H1 (cell line): ENCODE results near the gene SEH1L. TPM values are rescaled to one million over a fixed set of nuclear protein-coding genes. Genes with fewer than 3 reads are reported as not detected.

ENCODE experiments used
- CTCF ChIA-PET: fragments of 300-600 bp; sonication (Branson Sonifier 250); formaldehyde crosslinking; loops from one replicate; lab custom pipeline; 2021; ENCODE audit not compliant: partially characterized antibody; lab: Charles Lee
- POLR2A ChIA-PET: fragments of 300-600 bp; sonication (Branson Sonifier 250); formaldehyde crosslinking; loops from one replicate; lab custom pipeline; 2021; ENCODE audit warnings: inconsistent platforms; ENCODE audit not compliant: partially characterized antibody; lab: Charles Lee
- DNase-seq, 2 experiments: peaks; one replicate each; pipeline versions ENCODE4 v3.0.0 to v3.0.0-alpha.2; 2010 to 2022; ENCODE audit warnings: low spot score in 2 of 2, low read depth in 1 of 2, mixed read lengths in 1 of 2
- FAIRE-seq: peaks from 2 replicates; lab custom pipeline; 2011; peaks lifted over from hg19 to GRCh38; lab: Jason Lieb, UNC
- H2AFZ ChIP-seq: 2 replicates; pipeline ENCODE4 v1.8.1; 2012; ENCODE audit warnings: low read length, inconsistent platforms
- H2AK5ac ChIP-seq: 2 replicates; pipeline ENCODE4 v1.6.1; 2013; ENCODE audit warnings: low read depth, low read length
- H2BK120ac ChIP-seq: replicated peaks from 2 replicates; pipeline ENCODE3; 2013; ENCODE audit warnings: low read depth, low read length, inconsistent platforms
- H2BK12ac ChIP-seq: 2 replicates; pipeline ENCODE4 v1.6.1; 2013; ENCODE audit warnings: low read depth, low read length
- H2BK15ac ChIP-seq: 2 replicates; pipeline ENCODE4 v1.6.1; 2013; ENCODE audit warnings: low read length
- H2BK20ac ChIP-seq: 2 replicates; pipeline ENCODE4 v1.6.1; 2013; ENCODE audit warnings: low read length
- H2BK5ac ChIP-seq: 2 replicates; pipeline ENCODE4 v1.6.1; 2013; ENCODE audit warnings: low read depth, low read length
- H3K14ac ChIP-seq: 2 replicates; pipeline ENCODE4 v1.6.1; 2013; ENCODE audit warnings: inconsistent platforms; ENCODE audit not compliant: insufficient read length
- H3K18ac ChIP-seq: 2 replicates; pipeline ENCODE4 v1.6.1; 2013; ENCODE audit warnings: low read length; ENCODE audit errors: extremely low read depth
- H3K23ac ChIP-seq: 2 replicates; pipeline ENCODE4 v1.6.1; 2013; ENCODE audit warnings: inconsistent platforms; ENCODE audit not compliant: insufficient read length
- H3K23me2 ChIP-seq: 2 replicates; pipeline ENCODE4 v1.6.1; 2013; ENCODE audit warnings: low read depth, low read length
- H3K27ac ChIP-seq: 2 replicates; pipeline ENCODE4 v1.6.1; 2011; ENCODE audit warnings: low read depth, low read length, inconsistent platforms
- H3K27me3 ChIP-seq, 4 experiments: replicated peaks in 1 of 4; 1 replicate in 1 of 4; 2 replicates in 3 of 4; pipeline versions ENCODE4 v1.6.1 to v1.8.1; 2011 to 2013; ENCODE audit warnings: low read length in 3 of 4, mild to moderate bottlenecking in 3 of 4, inconsistent platforms in 2 of 4, mixed read lengths in 2 of 4, moderate library complexity in 1 of 4; ENCODE audit not compliant: control insufficient read depth in 3 of 4, insufficient read depth in 3 of 4; ENCODE audit errors: extremely low read depth in 1 of 4
- H3K36me3 ChIP-seq, 4 experiments: 2 replicates each; pipeline versions ENCODE4 v1.6.1 to v1.8.1; 2011 to 2013; ENCODE audit warnings: mild to moderate bottlenecking in 4 of 4, low read length in 3 of 4, moderate library complexity in 2 of 4, control low read depth in 1 of 4, inconsistent platforms in 1 of 4; ENCODE audit not compliant: insufficient read depth in 4 of 4, control insufficient read depth in 2 of 4
- H3K4ac ChIP-seq: replicated peaks from 2 replicates; pipeline ENCODE3; 2013; ENCODE audit warnings: low read length, low read depth, mixed read lengths, inconsistent platforms; ENCODE audit not compliant: insufficient read length
- H3K4me1 ChIP-seq, 4 experiments: replicated peaks in 1 of 4; 1 replicate in 1 of 4; 2 replicates in 3 of 4; pipeline versions ENCODE4 v1.6.1 to v1.8.1; 2011 to 2013; ENCODE audit warnings: low read length in 3 of 4, inconsistent platforms in 2 of 4, mixed read lengths in 1 of 4; ENCODE audit not compliant: insufficient read depth in 4 of 4, control insufficient read depth in 3 of 4
- H3K4me2 ChIP-seq, 2 experiments: 2 replicates each; pipeline versions ENCODE4 v1.6.1 to v1.8.1; 2011 to 2013; ENCODE audit warnings: low read depth in 2 of 2, low read length in 2 of 2, control low read depth in 1 of 2, inconsistent platforms in 1 of 2, mild to moderate bottlenecking in 1 of 2; ENCODE audit not compliant: insufficient read depth in 1 of 2
- H3K4me3 ChIP-seq, 4 experiments: fragments of 200-600, 300-600 bp in 1 of 4; sonication (generic), shearing (Covaris generic), sonication (Bioruptor Twin) in 1 of 4; 2 replicates each; pipeline versions ENCODE4 v1.5.1 to v1.8.1; 2011 to 2016; ENCODE audit warnings: low read length in 4 of 4, low read depth in 3 of 4, control low read depth in 2 of 4, inconsistent platforms in 2 of 4, mild to moderate bottlenecking in 2 of 4, mixed read lengths in 1 of 4, moderate library complexity in 1 of 4; ENCODE audit not compliant: insufficient read depth in 2 of 4; ENCODE audit errors: extremely low read depth in 1 of 4
- H3K56ac ChIP-seq: replicated peaks from 2 replicates; pipeline ENCODE3; 2013; ENCODE audit warnings: low read depth, mild to moderate bottlenecking, mixed read lengths, low read length, inconsistent platforms; ENCODE audit not compliant: insufficient read length
- H3K79me1 ChIP-seq: 2 replicates; pipeline ENCODE4 v1.6.1; 2013; ENCODE audit warnings: low read depth, low read length, control low read depth
- H3K79me2 ChIP-seq, 2 experiments: 2 replicates each; pipeline versions ENCODE4 v1.6.1 to v1.8.1; 2012 to 2013; ENCODE audit warnings: low read length in 2 of 2, mild to moderate bottlenecking in 2 of 2, inconsistent platforms in 1 of 2; ENCODE audit not compliant: insufficient read depth in 2 of 2, control insufficient read depth in 1 of 2
- H3K9ac ChIP-seq, 4 experiments: replicated peaks in 1 of 4; 1 replicate in 1 of 4; 2 replicates in 3 of 4; pipeline versions ENCODE4 v1.6.1 to v1.8.1; 2011 to 2013; ENCODE audit warnings: low read depth in 3 of 4, low read length in 3 of 4, control low read depth in 2 of 4, mild to moderate bottlenecking in 2 of 4, moderate library complexity in 2 of 4, inconsistent platforms in 1 of 4; ENCODE audit errors: extremely low read depth in 1 of 4
- H3K9me3 ChIP-seq, 2 experiments: 2 replicates each; pipeline versions ENCODE4 v1.6.1 to v1.8.1; 2012 to 2013; ENCODE audit warnings: mild to moderate bottlenecking in 2 of 2, moderate library complexity in 2 of 2, control low read depth in 1 of 2, inconsistent platforms in 1 of 2, low read depth in 1 of 2, low read length in 1 of 2, mixed read lengths in 1 of 2; ENCODE audit not compliant: insufficient read depth in 2 of 2
- H4K20me1 ChIP-seq, 2 experiments: replicated peaks in 1 of 2; 2 replicates each; pipeline versions ENCODE3 to v1.8.1; 2011 to 2013; ENCODE audit warnings: inconsistent platforms in 2 of 2, low read length in 2 of 2, mild to moderate bottlenecking in 1 of 2; ENCODE audit not compliant: insufficient read depth in 2 of 2, control insufficient read depth in 1 of 2
- H4K5ac ChIP-seq: 2 replicates; pipeline ENCODE4 v1.6.1; 2013; ENCODE audit warnings: low read length, low read depth, mixed read lengths, inconsistent platforms; ENCODE audit not compliant: insufficient read length
- H4K8ac ChIP-seq: 2 replicates; pipeline ENCODE4 v1.8.0; 2013; ENCODE audit warnings: mild to moderate bottlenecking, moderate library complexity, low read length, inconsistent platforms; ENCODE audit not compliant: insufficient read depth; ENCODE audit errors: extremely low read depth
- H4K91ac ChIP-seq: replicated peaks from 2 replicates; pipeline ENCODE3; 2013; ENCODE audit warnings: low read length, mixed read lengths, inconsistent platforms; ENCODE audit not compliant: insufficient read length
- BACH1 ChIP-seq: IDR thresholded peaks from 2 replicates; pipeline ENCODE4 v1.6.1; 2012; ENCODE audit warnings: low read length, improper control_type of control experiment
- EP300 ChIP-seq, 2 experiments: IDR thresholded peaks; 1 replicate in 1 of 2; 2 replicates in 1 of 2; pipeline ENCODE4 v1.6.1; 2011 to 2012; ENCODE audit warnings: low read depth in 2 of 2, low read length in 2 of 2, mild to moderate bottlenecking in 2 of 2, borderline replicate concordance in 1 of 2, inconsistent platforms in 1 of 2, moderate library complexity in 1 of 2
- GTF2F1 ChIP-seq: IDR thresholded peaks from 2 replicates; pipeline ENCODE4 v1.6.1; 2012; ENCODE audit warnings: low read depth, low read length, improper control_type of control experiment, borderline replicate concordance
- KDM4A ChIP-seq: IDR thresholded peaks from one replicate; pipeline ENCODE4 v1.7.1; 2012; ENCODE audit warnings: low read depth, mild to moderate bottlenecking, moderate library complexity, low read length, inconsistent platforms; ENCODE audit not compliant: severe bottlenecking
- MAFK ChIP-seq: IDR thresholded peaks from 2 replicates; pipeline ENCODE4 v1.6.1; 2012; ENCODE audit warnings: low read depth, mild to moderate bottlenecking, improper control_type of control experiment, low read length
- NANOG ChIP-seq: IDR thresholded peaks from 2 replicates; pipeline ENCODE4 v1.6.1; 2011; ENCODE audit warnings: low read length, low read depth, mild to moderate bottlenecking, inconsistent platforms; ENCODE audit not compliant: insufficient read depth, poor library complexity, severe bottlenecking
- SRF ChIP-seq: IDR thresholded peaks from 2 replicates; pipeline ENCODE4 v1.6.1; 2011; ENCODE audit warnings: mild to moderate bottlenecking, low read depth, low read length, moderate library complexity
- SUZ12 ChIP-seq: fragments of 200-600 bp; sonication (generic); IDR thresholded peaks from 2 replicates; pipeline ENCODE4 v1.6.1; 2012; ENCODE audit warnings: mild to moderate bottlenecking, inconsistent platforms, low read length, moderate library complexity, mixed read lengths
- WGBS, 2 experiments: shearing (Covaris generic) in 1 of 2; methylation state at CpG; one replicate each; pipeline versions ENCODE4 v1.1.6 to v1.1.7; 2013 to 2015; ENCODE audit warnings: low lambda C conversion rate in 2 of 2, mixed read lengths in 2 of 2, inconsistent platforms in 1 of 2, low coverage in 1 of 2, missing lambda C conversion rate in 1 of 2; ENCODE audit not compliant: insufficient replicate concordance in 2 of 2, insufficient coverage in 1 of 2, insufficient read length in 1 of 2; ENCODE audit errors: extremely low coverage in 1 of 2, missing lambda C conversion rate in 1 of 2; 5-methylcytosine and 5-hydroxymethylcytosine counted together
- polyA plus RNA-seq, 7 experiments: library from polyadenylated mRNA; depleted of rRNA in 3 of 7; stranded (reverse) in 5 of 7; unstranded in 2 of 7; fragments of >200 nt in 5 of 7; fragments of 200-250 nt in 2 of 7; gene quantifications; 1 replicate in 5 of 7; 2 replicates in 1 of 7; 4 replicates in 1 of 7; pipeline versions ENCODE4 v1.2.1 to v1.2.3, GENCODE V29; 2011 to 2013; ENCODE audit warnings: missing spikeins in 2 of 7, mixed read lengths in 2 of 7
- total RNA-seq: library from RNA; stranded (reverse); fragmentation: NEBNext Ultra II Directional; extraction: Animal tissue kit (Norgen Biotek cat#: 25700); gene quantifications from 2 replicates; pipeline ENCODE4 v1.2.1, GENCODE V29; 2021

The SEH1L gene
- total and polyA plus RNA-seq, 2 of the 8 experiments (the other 6 are each of a cell fraction or from before 2014, with no cell fraction given): 41.7 to 96.7 TPM

- Histone ChIP-seq H3K4me2 (no peak overlapping the region), H4K20me1 (no peaks in the 10 kb centered on the region), H4K8ac (no peak overlapping the region), H2AK5ac (no peak overlapping the region), H2BK15ac (no peak overlapping the region), H2AFZ (no peak overlapping the region), H2BK12ac (no peak overlapping the region), H2BK20ac (no peak overlapping the region), H4K5ac (no peak overlapping the region), H2BK120ac (no peak overlapping the region), H3K14ac (no peak overlapping the region), H3K79me1 (no peaks in the 10 kb centered on the region), H3K79me2 (no peaks in the 10 kb centered on the region), H3K23ac (no peak overlapping the region), H3K23me2 (no peaks in the 10 kb centered on the region), H3K27ac (no peak overlapping the region), H3K9me3 (no peaks in the 10 kb centered on the region), H3K4ac (no peak overlapping the region), H4K91ac (no peak overlapping the region), H2BK5ac (no peak overlapping the region), H3K4me1 (no peaks in the 10 kb centered on the region), H3K4me3 (no peak overlapping the region), H3K18ac (no peak overlapping the region), H3K9ac (no peak overlapping the region), H3K36me3 (no peaks in the 10 kb centered on the region), H3K56ac (no peak overlapping the region), H3K27me3 (no peaks in the 10 kb centered on the region)
- no peak for FAIRE-seq
- WGBS, 2 experiments: 71% methylated on average over 1 of the region's 1 CpG; no CpG with 5 or more reads in 1 of the 2 experiments
- no peak for DNase-seq
- CTCF ChIA-PET: interaction anchor here (0.6 to 2.5 kb wide), 13 partner anchors 10 to 263 kb away, joined by 3 to 6 read pairs (median 3); no protein-coding TSS in a partner anchor
- POLR2A ChIA-PET: no interaction called here
- TF ChIP-seq EP300 (IDR thresholded peaks at IDR 0.05; ENCODE audit: borderline replicate concordance in 1 of 2, low read depth in 2 of 2, low read length in 2 of 2) (no peak), BACH1 (no peak), GTF2F1 (no peak), SUZ12 (no peak), NANOG (no peak), KDM4A (no peak), SRF (no peak), MAFK (no peak)
Measured at GRCh38 chr18:12922266-12922665, 25.5 kb upstream of the SEH1L start.
